K562 (cell line): ENCODE data around the gene ZNF837. TPM values are rescaled to one million over a fixed set of nuclear protein-coding genes. Genes with fewer than 3 reads are reported as not detected.

ENCODE experiments used
- BDP1 ChIP-seq: IDR thresholded peaks from 3 replicates; pipeline ENCODE4 v1.6.1; 2011; ENCODE audit not compliant: insufficient read length, insufficient read depth
- CBFA2T3 ChIP-seq: fragments of 450-650 bp; IDR thresholded peaks from 2 replicates; pipeline ENCODE4 v1.6.1; 2017
- CBX2 ChIP-seq: fragments of 200-600 bp; sonication (generic); IDR thresholded peaks from one replicate; pipeline ENCODE4 v1.6.1; 2012; ENCODE audit warnings: mild to moderate bottlenecking, low read length, inconsistent platforms; ENCODE audit not compliant: insufficient read depth, poor library complexity, severe bottlenecking
- CHD2 ChIP-seq: IDR thresholded peaks from 2 replicates; pipeline ENCODE4 v1.6.1; 2011; ENCODE audit warnings: low read depth, low read length
- DDX20 ChIP-seq: fragments of 450-650 bp; IDR thresholded peaks from 2 replicates; pipeline ENCODE4 v1.6.1; 2016; ENCODE audit warnings: missing genetic modification characterization, low read depth, mild to moderate bottlenecking, missing compliant biosample characterization, moderate library complexity
- FOXA3 ChIP-seq, 2 experiments: fragments of 450-650 bp in 1 of 2; sonication (generic) in 1 of 2; formaldehyde crosslinking; IDR thresholded peaks in 1 of 2; conservative IDR thresholded peaks in 1 of 2; 2 replicates each; pipeline versions ENCODE4 v1.4.0 to v1.8.0; 2020 to 2022; ENCODE audit warnings: mild to moderate bottlenecking in 2 of 2, missing genetic modification reagents in 1 of 2
- HNRNPLL ChIP-seq: fragments of 200-400 bp; formaldehyde crosslinking; IDR thresholded peaks from 2 replicates; pipeline ENCODE4 v1.6.1; 2017; ENCODE audit warnings: low read length, low read depth, mild to moderate bottlenecking; ENCODE audit not compliant: poor library complexity, severe bottlenecking
- ILF3 ChIP-seq: fragments of 450-650 bp; IDR thresholded peaks from 2 replicates; pipeline ENCODE4 v1.6.1; 2018; ENCODE audit warnings: antibody characterized with exemption, mild to moderate bottlenecking, moderate library complexity, borderline replicate concordance
- JUN ChIP-seq, 2 experiments: sonication (generic) in 1 of 2; formaldehyde crosslinking in 1 of 2; IDR thresholded peaks; 2 replicates each; pipeline versions ENCODE4 v1.6.1 to v1.8.0; 2012 to 2022; ENCODE audit warnings: borderline replicate concordance in 2 of 2, mild to moderate bottlenecking in 2 of 2, improper control_type of control experiment in 1 of 2, low read depth in 1 of 2, low read length in 1 of 2, missing genetic modification reagents in 1 of 2
- KLF16 ChIP-seq: IDR thresholded peaks from 2 replicates; pipeline ENCODE4 v1.6.1; 2016; ENCODE audit warnings: antibody characterized with exemption
- MAZ ChIP-seq, 2 experiments: fragments of 450-650 bp in 1 of 2; sonication (generic) in 1 of 2; formaldehyde crosslinking; IDR thresholded peaks in 1 of 2; conservative IDR thresholded peaks in 1 of 2; 2 replicates each; pipeline versions ENCODE4 v1.4.0 to v1.5.0; 2020; ENCODE audit warnings: mild to moderate bottlenecking in 1 of 2, missing genetic modification reagents in 1 of 2
- NFE2L1 ChIP-seq: fragments of 450-650 bp; IDR thresholded peaks from 2 replicates; pipeline ENCODE4 v1.6.1; 2016; ENCODE audit warnings: missing genetic modification characterization, low read depth, mild to moderate bottlenecking, missing compliant biosample characterization, moderate library complexity, borderline replicate concordance
- NFIX ChIP-seq: fragments of 250-450 bp; sonication (Bioruptor Pico); IDR thresholded peaks from 2 replicates; pipeline ENCODE4 v1.4.0; 2020; ENCODE audit warnings: low read depth, mild to moderate bottlenecking, moderate library complexity
- PHTF2 ChIP-seq: fragments of 250-450 bp; sonication (Bioruptor Pico); IDR thresholded peaks from 2 replicates; pipeline ENCODE4 v1.5.0; 2021; ENCODE audit warnings: mild to moderate bottlenecking
- PPARD ChIP-seq: fragments of 250-450 bp; sonication (Bioruptor Pico); IDR thresholded peaks from 2 replicates; pipeline ENCODE4 v1.8.0; 2022; ENCODE audit warnings: inconsistent platforms, mild to moderate bottlenecking, moderate library complexity
- PTTG1 ChIP-seq: fragments of 450-650 bp; IDR thresholded peaks from 2 replicates; pipeline ENCODE4 v1.6.1; 2016; ENCODE audit warnings: low read depth, mild to moderate bottlenecking, missing genetic modification characterization, missing compliant biosample characterization
- RNF2 ChIP-seq: sonication (generic); IDR thresholded peaks from 2 replicates; pipeline ENCODE4 v1.6.1; 2016
- STAT5A ChIP-seq: IDR thresholded peaks from 2 replicates; pipeline ENCODE4 v1.6.1; 2012; ENCODE audit warnings: low read length, inconsistent platforms, borderline replicate concordance
- ZNF146 ChIP-seq: IDR thresholded peaks from one replicate; pipeline ENCODE4 v1.6.1; 2018; ENCODE audit warnings: missing compliant biosample characterization; ENCODE audit not compliant: unreplicated experiment
- ZNF41 ChIP-seq: fragments of 250-450 bp; sonication (Bioruptor Pico); conservative IDR thresholded peaks from 2 replicates; pipeline ENCODE4 v1.4.0; 2020; ENCODE audit warnings: mild to moderate bottlenecking
- ZNF444 ChIP-seq: fragments of 250-450 bp; sonication (Bioruptor Pico); IDR thresholded peaks from 2 replicates; pipeline ENCODE4 v1.4.0; 2020; ENCODE audit warnings: mild to moderate bottlenecking, moderate library complexity
- ZNF507 ChIP-seq: conservative IDR thresholded peaks from 2 replicates; pipeline ENCODE4 v1.6.1; 2017; ENCODE audit warnings: missing genetic modification characterization, missing compliant biosample characterization
- ZNF695 ChIP-seq: fragments of 450-650 bp; formaldehyde crosslinking; IDR thresholded peaks from 2 replicates; pipeline ENCODE4 v1.4.0; 2020; ENCODE audit warnings: mild to moderate bottlenecking, moderate library complexity
- polyA plus RNA-seq, 8 experiments: library from polyadenylated mRNA; depleted of rRNA in 4 of 8; stranded (reverse) in 5 of 8; unstranded in 3 of 8; fragments of >200 nt; fragmentation: Nextera tagmentation in 2 of 8; fragmentation: Illumina TruSeq in 1 of 8; extraction: Ambion mirVana in 2 of 8; extraction: Trizol in 1 of 8; gene quantifications; 2 replicates each; pipeline versions ENCODE4 v1.2.1 to v1.2.3, GENCODE V29; 2011 to 2014; ENCODE audit warnings: inconsistent platforms in 1 of 8, missing spikeins in 1 of 8
- total RNA-seq, 7 experiments: library from RNA; depleted of rRNA in 6 of 7; stranded (reverse); fragments of >200 nt in 6 of 7; fragmentation: Illumina TruSeq in 2 of 7; extraction: Trizol in 2 of 7; gene quantifications; 2 replicates each; pipeline versions ENCODE4 v1.2.1 to v1.2.3, GENCODE V29; 2011 to 2021; ENCODE audit warnings: low replicate concordance in 1 of 7
- TF ChIP-seq, protein P1 (sequence below): IDR thresholded peaks from 2 replicates; pipeline ENCODE4 v1.6.1; 2011; ENCODE audit not compliant: insufficient read length; ENCODE audit errors: extremely low read depth
- TF ChIP-seq, protein P2 (sequence below): IDR thresholded peaks from 2 replicates; pipeline ENCODE4 v1.6.1; 2012; ENCODE audit warnings: low read depth, low read length, improper control_type of control experiment, borderline replicate concordance
- TF ChIP-seq, protein P3 (sequence below): fragments of 250-450 bp; sonication (Bioruptor Pico); IDR thresholded peaks from 2 replicates; pipeline ENCODE4 v1.5.0; 2021

ZNF837 gene
- total and polyA plus RNA-seq, 9 of the 15 experiments (the other 6 are each of a cell fraction or from before 2014, with no cell fraction given) = 0.11 to 2.1 (median 0.57) TPM; not detected in 4

DNA sequence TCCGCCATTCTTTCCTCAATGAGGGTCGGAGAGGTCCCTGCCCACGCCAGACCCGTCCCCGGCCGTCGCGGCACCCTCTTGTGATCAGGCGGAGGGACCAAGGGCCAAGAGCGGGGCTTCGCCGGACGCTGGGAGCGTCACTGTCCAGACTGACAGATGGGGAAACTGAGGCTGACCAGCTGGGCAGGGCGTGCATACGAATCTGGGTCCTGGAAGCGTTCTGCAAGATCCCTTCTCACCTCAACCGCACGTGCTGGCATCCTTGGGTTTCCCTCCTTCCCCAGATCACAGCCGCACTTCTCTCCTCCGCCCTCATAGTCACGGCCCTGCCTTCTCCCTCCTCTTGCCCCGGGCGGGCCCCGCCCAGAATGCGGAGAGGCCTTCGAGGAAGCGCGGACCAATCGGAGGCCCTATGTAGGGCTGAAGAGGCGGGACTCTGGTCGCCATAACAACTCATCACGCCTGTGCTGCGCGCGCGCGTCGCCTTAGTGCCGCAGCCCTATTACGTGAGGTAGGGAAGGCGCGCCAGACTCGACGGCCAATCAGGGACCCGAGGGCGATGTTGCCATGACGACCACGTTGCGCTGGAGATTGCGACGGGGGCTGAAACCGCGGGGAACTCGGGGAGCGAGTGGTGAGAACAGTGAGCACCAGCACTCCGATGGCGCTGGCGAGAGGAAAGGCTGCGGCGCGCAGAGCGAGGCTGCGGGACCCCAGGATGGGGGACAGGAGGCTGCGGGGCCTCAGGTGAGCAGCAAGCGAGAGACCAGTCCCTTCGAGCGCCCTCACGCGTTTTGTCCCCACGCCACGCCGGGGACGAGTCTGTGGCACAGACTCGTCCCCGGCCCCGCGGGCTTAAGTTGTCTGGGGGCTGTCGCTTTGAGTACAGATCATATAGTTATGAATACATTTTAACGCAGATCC is 20.3 kb upstream of the ZNF837 start (continued):
- TF ChIP-seq ZNF41 = no peak
- TF ChIP-seq, protein P1, sequence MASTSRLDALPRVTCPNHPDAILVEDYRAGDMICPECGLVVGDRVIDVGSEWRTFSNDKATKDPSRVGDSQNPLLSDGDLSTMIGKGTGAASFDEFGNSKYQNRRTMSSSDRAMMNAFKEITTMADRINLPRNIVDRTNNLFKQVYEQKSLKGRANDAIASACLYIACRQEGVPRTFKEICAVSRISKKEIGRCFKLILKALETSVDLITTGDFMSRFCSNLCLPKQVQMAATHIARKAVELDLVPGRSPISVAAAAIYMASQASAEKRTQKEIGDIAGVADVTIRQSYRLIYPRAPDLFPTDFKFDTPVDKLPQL = no peak
- no peak for TF ChIP-seq STAT5A
- no peak for TF ChIP-seq BDP1
- 0 out of 2 replicates have a peak, but pooled peaks have one; percentile 21 for TF ChIP-seq JUN (IDR thresholded peaks at IDR 0.05; ENCODE audit: borderline replicate concordance, low read depth, low read length)
- TF ChIP-seq JUN (CRISPR knock-in tag; IDR thresholded peaks at IDR 0.05; ENCODE audit: borderline replicate concordance) = no peak
- TF ChIP-seq PTTG1 (tag) = no peak
- no peak for TF ChIP-seq KLF16
- TF ChIP-seq ZNF507 (tag) = no peak
- TF ChIP-seq FOXA3 (CRISPR knock-in tag; conservative IDR thresholded peaks at IDR 0.05 in 1 of 2, IDR thresholded peaks at IDR 0.05 in 1 of 2) = no peak
- TF ChIP-seq, protein P2, sequence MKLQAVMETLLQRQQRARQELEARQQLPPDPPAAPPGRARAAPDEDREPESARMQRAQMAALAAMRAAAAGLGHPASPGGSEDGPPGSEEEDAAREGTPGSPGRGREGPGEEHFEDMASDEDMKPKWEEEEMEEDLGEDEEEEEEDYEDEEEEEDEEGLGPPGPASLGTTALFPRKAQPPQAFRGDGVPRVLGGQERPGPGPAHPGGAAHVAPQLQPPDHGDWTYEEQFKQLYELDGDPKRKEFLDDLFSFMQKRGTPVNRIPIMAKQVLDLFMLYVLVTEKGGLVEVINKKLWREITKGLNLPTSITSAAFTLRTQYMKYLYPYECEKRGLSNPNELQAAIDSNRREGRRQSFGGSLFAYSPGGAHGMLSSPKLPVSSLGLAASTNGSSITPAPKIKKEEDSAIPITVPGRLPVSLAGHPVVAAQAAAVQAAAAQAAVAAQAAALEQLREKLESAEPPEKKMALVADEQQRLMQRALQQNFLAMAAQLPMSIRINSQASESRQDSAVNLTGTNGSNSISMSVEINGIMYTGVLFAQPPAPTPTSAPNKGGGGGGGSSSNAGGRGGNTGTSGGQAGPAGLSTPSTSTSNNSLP = no peak
- peak; percentile 95 for TF ChIP-seq HNRNPLL
- no peak for TF ChIP-seq ZNF146 (CRISPR knock-in tag)
- TF ChIP-seq MAZ (CRISPR knock-in tag; conservative IDR thresholded peaks at IDR 0.05 in 1 of 2, IDR thresholded peaks at IDR 0.05 in 1 of 2) = peak; percentile 72 to 84
- no peak for TF ChIP-seq NFIX (CRISPR knock-in tag)
- 0 out of 2 replicates have a peak, but pooled peaks have one; percentile 25 for TF ChIP-seq ZNF444
- no peak for TF ChIP-seq NFE2L1 (tag)
- TF ChIP-seq DDX20 = no peak
- TF ChIP-seq CBX2 = no peak
- TF ChIP-seq ILF3 = no peak
- no peak for TF ChIP-seq PHTF2 (CRISPR knock-in tag)
- no peak for TF ChIP-seq CBFA2T3
- TF ChIP-seq, protein P3, sequence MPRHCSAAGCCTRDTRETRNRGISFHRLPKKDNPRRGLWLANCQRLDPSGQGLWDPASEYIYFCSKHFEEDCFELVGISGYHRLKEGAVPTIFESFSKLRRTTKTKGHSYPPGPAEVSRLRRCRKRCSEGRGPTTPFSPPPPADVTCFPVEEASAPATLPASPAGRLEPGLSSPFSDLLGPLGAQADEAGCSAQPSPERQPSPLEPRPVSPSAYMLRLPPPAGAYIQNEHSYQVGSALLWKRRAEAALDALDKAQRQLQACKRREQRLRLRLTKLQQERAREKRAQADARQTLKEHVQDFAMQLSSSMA (CRISPR knock-in tag) = no peak
- TF ChIP-seq PPARD (CRISPR knock-in tag) = no peak
- TF ChIP-seq ZNF695 = no peak
- TF ChIP-seq RNF2 = no peak; the same call in 1 of the 2 replicates
- TF ChIP-seq CHD2 = peak; percentile 55; the same call in 1 of the 2 replicates
